Ovary (tissue), 3 donors: ENCODE measurements around the gene KCNMA1.

Source experiments
- CTCF ChIP-seq, 3 donors: fragments of 450-650 bp in 2 of 3; fragments of 200-600 bp in 1 of 3; IDR thresholded peaks; one replicate each; pipeline versions ENCODE4 v1.5.1 to v1.8.0; 2016 to 2022; ENCODE audit warnings: antibody characterized with exemption in 3 of 3, mild to moderate bottlenecking in 1 of 3
- POLR2A ChIP-seq: fragments of 450-650 bp; IDR thresholded peaks from one replicate; pipeline ENCODE4 v1.6.1; 2017; ENCODE audit warnings: antibody characterized with exemption, mild to moderate bottlenecking, moderate library complexity
- donor health status: DM: no; HTN: no; CAD: no.

- TF ChIP-seq CTCF (IDR thresholded peaks at IDR 0.05) (no peak), POLR2A (no peak)
These were observed 2.6 kb upstream of the KCNMA1 start for GRCh38 chr10:77640167-77640566.
